Right atrium auricular region (tissue), 2 donors: ENCODE results near the gene CACNA1D. TPM values are rescaled to one million over a fixed set of nuclear protein-coding genes. Genes with fewer than 3 reads are reported as not detected.

Source experiments
- DNase-seq: peaks from one replicate; pipeline ENCODE4 v3.0.0-alpha.2; 2019; ENCODE audit warnings: low spot score
- H3K27ac ChIP-seq, 2 donors: fragments of 200-600 bp; sonication (generic); 1 replicate in 1 of 2; 2 replicates in 1 of 2; pipeline ENCODE4 v1.5.1; 2016 to 2019
- H3K27me3 ChIP-seq, 2 donors: fragments of 200-600 bp; sonication (generic); one replicate each; pipeline versions ENCODE4 v1.5.1 to v1.6.0; 2017 to 2019
- H3K36me3 ChIP-seq: fragments of 200-600 bp; sonication (generic); one replicate; pipeline ENCODE4 v1.5.1; 2016
- H3K4me1 ChIP-seq, 2 donors: fragments of 200-600 bp; sonication (generic); one replicate each; pipeline versions ENCODE4 v1.5.1 to v1.6.0; 2017 to 2019
- H3K4me3 ChIP-seq, 2 donors: fragments of 200-600 bp; sonication (generic); 1 replicate in 1 of 2; 2 replicates in 1 of 2; pipeline ENCODE4 v1.5.1; 2017 to 2019; ENCODE audit warnings: mild to moderate bottlenecking in 1 of 2, moderate library complexity in 1 of 2
- H3K9me3 ChIP-seq, 2 donors: fragments of 200-600 bp; sonication (generic); one replicate each; pipeline ENCODE4 v1.5.1; 2019
- total RNA-seq, 2 donors: library from RNA; depleted of rRNA; stranded (reverse); fragments of >200 nt; gene quantifications; one replicate each; pipeline ENCODE4 v1.1.0, GENCODE V29; 2016
- TF ChIP-seq, protein P1 (sequence below), 2 donors: fragments of 200-600 bp; sonication (generic); IDR thresholded peaks; one replicate each; pipeline ENCODE4 v1.5.1; 2019; ENCODE audit warnings: antibody characterized with exemption in 2 of 2

CACNA1D gene
- total RNA-seq, 2 donors from 2014 or later = 2.7 to 9.6 TPM

DNA sequence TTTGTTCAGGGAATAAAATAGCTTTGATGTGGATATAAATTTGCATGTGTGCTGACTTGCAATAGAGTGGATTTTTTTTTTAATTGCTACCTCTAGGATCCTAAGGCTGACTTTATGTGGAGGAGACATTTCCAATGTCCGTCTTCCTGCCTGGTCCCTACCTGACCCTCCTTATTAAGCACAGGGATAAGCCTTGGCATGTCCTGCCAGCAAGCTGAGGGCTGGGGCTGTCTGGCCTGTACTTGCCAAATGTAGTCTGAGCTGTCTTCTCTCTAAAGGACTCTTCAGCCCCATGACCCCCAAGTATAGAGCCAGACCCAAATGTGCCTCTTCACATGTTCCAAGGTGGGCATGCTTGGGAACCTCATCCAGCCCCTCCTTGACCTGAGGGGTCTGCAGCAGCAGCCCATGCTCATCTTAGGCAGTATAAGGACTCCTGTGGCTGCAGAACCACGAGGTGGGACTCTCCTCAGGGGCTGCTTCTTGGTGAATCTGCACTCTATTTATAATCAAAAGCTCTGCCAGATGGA, 88.8 kb downstream of the CACNA1D start:
- H3K27me3 ChIP-seq = no peaks in the 10 kb centered on the region
- no peaks in the 10 kb centered on the region for H3K4me1 ChIP-seq
- H3K27ac ChIP-seq = no peak overlapping the region
- H3K9me3 ChIP-seq = no peaks in the 10 kb centered on the region
- no peak for DNase-seq
- TF ChIP-seq, protein P1, sequence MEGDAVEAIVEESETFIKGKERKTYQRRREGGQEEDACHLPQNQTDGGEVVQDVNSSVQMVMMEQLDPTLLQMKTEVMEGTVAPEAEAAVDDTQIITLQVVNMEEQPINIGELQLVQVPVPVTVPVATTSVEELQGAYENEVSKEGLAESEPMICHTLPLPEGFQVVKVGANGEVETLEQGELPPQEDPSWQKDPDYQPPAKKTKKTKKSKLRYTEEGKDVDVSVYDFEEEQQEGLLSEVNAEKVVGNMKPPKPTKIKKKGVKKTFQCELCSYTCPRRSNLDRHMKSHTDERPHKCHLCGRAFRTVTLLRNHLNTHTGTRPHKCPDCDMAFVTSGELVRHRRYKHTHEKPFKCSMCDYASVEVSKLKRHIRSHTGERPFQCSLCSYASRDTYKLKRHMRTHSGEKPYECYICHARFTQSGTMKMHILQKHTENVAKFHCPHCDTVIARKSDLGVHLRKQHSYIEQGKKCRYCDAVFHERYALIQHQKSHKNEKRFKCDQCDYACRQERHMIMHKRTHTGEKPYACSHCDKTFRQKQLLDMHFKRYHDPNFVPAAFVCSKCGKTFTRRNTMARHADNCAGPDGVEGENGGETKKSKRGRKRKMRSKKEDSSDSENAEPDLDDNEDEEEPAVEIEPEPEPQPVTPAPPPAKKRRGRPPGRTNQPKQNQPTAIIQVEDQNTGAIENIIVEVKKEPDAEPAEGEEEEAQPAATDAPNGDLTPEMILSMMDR (IDR thresholded peaks at IDR 0.05) = no peak
- no peak overlapping the region for H3K4me3 ChIP-seq
- H3K36me3 ChIP-seq = no peaks in the 10 kb centered on the region

DNA sequence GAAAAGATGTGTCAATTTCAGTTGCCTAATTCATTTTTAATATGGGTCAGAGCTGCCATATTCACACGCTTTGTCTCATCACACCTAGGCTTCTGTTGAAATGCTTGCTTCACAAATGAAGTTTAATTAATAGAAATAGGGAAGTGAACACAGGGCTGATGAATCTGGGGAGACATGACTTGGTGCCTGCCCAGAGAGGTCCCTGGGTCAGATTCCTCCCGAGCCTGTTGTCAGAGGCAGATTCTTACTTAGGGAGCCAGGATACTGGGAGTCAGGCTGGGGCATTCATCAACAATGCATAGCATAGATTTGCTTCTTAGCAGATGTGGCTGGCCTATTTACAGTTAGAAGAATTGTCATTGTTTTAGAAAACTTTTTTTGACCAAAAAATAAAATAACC, 90.6 kb downstream of the CACNA1D start:
- TF ChIP-seq, protein P1 (IDR thresholded peaks at IDR 0.05) = no peak
- no peak overlapping the region for H3K4me3 ChIP-seq
- H3K27ac ChIP-seq = no peak overlapping the region
- no peaks in the 10 kb centered on the region for H3K9me3 ChIP-seq
- no peaks in the 10 kb centered on the region for H3K27me3 ChIP-seq
- no peak for DNase-seq
- no peaks in the 10 kb centered on the region for H3K4me1 ChIP-seq
- H3K36me3 ChIP-seq = no peaks in the 10 kb centered on the region

DNA sequence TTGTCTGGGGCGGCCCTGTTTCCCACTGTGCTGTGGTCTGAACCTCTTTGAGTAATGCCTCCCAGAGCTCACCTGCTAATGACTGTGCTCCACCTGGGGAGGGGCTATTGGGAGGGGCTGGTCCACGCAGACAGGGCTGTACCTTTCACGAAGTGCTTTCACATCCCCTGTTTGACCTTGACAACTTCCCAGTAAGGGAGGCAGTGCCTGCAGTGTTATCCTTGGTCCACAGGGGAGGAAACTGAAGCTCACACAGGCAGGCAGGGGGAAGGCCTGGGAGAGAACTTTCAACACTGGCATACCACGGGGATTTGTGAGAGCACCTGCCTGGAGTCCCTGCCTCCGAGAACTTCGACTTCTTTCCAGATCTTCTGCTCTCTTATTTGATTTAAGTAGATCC, 91.2 kb downstream of the CACNA1D start:
- DNase-seq = no peak
- TF ChIP-seq, protein P1 (IDR thresholded peaks at IDR 0.05) = no peak

DNA sequence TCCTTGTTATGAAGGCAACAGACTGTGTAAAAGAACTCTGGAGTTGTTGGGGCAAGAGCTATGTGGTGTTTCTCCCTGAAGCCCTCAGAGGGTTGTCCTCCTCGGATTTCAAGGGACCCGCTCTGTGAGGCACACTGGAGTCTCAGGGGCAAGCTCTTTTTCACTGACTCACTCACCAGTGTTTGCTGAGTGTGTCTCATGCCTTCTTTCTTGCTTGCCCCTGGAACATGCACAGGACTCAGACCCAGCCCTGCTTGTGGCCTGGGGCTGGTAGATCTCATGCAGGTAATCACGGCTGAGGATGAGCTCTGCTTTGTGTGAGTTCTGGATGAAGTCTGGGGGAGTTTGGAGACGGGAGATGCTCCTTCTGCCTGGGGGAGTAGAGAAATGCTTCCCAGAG, 93.7 kb downstream of the CACNA1D start:
- H3K9me3 ChIP-seq = no peaks in the 10 kb centered on the region
- H3K27me3 ChIP-seq = no peaks in the 10 kb centered on the region
- H3K36me3 ChIP-seq = no peaks in the 10 kb centered on the region
- no peak overlapping the region for H3K4me3 ChIP-seq
- H3K4me1 ChIP-seq = no peaks in the 10 kb centered on the region
- no peak overlapping the region for H3K27ac ChIP-seq
- TF ChIP-seq, protein P1 (IDR thresholded peaks at IDR 0.05) = no peak
- no peak for DNase-seq

More for the DNA sequence above, 91.2 kb downstream of the CACNA1D start:
- Histone ChIP-seq H3K4me1 (no peaks in the 10 kb centered on the region), H3K9me3 (no peaks in the 10 kb centered on the region), H3K36me3 (no peaks in the 10 kb centered on the region), H3K4me3 (no peak overlapping the region), H3K27ac (no peak overlapping the region), H3K27me3 (no peaks in the 10 kb centered on the region)

DNA sequence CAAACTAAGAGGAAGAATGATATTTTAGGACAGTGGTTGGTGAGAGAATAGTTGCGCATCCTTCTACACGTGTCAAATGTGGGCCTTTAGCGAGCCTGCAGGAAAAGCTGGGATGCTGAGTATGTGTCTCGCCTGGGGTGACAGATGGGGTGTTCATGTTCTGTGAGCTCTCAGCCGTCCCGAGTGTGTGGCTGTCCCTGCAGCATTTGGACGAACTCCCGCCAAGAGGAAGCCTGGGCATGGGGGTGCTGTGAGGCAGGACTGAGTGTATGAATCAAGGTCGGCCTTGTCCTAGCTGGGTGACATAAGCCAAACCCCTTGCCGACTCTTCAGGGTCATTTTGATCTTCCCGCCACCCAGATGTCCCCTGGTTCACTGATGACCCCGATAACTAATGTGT, 94.8 kb downstream of the CACNA1D start:
- TF ChIP-seq, protein P1 (IDR thresholded peaks at IDR 0.05) = no peak
- Histone ChIP-seq H3K4me1 (no peaks in the 10 kb centered on the region), H3K27ac (no peak overlapping the region), H3K9me3 (no peaks in the 10 kb centered on the region), H3K27me3 (no peaks in the 10 kb centered on the region), H3K36me3 (no peaks in the 10 kb centered on the region), H3K4me3 (no peak overlapping the region)
- DNase-seq = no peak

DNA sequence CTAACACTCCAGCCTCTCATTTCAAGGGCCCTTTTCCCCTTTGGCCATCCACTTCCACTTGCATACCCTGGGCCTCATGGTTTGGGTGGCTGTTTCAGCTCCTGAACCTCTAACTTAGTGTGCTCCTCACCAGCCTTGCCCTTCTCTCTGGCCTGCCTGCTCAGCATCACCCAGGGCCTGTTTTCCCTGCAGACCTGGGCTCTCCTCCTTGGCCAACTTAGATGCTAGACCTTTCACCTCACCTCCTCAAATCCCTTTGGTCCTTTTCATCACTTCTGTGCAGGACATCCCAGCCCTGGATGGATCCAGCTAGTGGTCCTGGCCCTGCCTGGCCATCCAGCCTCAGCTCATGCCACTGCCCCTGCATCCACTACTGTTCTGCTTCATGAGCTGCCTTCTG, 95.4 kb downstream of the CACNA1D start:
- Histone ChIP-seq H3K9me3 (no peaks in the 10 kb centered on the region), H3K27ac (no peak overlapping the region), H3K4me3 (no peak overlapping the region), H3K27me3 (no peaks in the 10 kb centered on the region), H3K4me1 (no peaks in the 10 kb centered on the region), H3K36me3 (no peaks in the 10 kb centered on the region)
- TF ChIP-seq, protein P1 (IDR thresholded peaks at IDR 0.05) = no peak
- no peak for DNase-seq
